Measurements from ENCODE around the gene NACA2.
"Not testable (repeated sequence)": the region's sequence is repeated elsewhere in the genome, so short reads cannot be mapped to it uniquely, and the experiment has no call there.

Gene NACA2

DNA sequence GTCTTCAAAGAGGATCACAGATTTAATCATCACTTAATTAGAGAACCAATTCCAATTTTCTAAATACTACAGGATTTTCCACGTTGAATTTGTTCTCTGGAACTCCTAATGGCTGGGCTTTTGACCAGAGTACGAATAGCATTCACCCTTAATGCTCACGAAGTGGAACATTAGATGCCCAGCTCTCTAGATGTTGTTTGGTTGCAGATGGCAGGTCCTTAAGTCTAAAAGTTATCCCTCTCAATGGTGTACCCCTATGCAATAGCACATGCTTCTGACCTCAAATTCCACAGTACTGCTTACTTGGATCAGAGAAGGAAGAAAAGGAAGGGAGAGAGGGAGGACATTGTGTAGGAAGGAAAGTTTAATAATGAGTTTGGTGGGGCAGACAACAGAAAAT is 8.6 kb upstream of the NACA2 start:
- no peak for DNase-seq

- no peak for DNase-seq
Measured at GRCh38 chr17:61598014-61598413, 7.0 kb upstream of the NACA2 start.

DNA sequence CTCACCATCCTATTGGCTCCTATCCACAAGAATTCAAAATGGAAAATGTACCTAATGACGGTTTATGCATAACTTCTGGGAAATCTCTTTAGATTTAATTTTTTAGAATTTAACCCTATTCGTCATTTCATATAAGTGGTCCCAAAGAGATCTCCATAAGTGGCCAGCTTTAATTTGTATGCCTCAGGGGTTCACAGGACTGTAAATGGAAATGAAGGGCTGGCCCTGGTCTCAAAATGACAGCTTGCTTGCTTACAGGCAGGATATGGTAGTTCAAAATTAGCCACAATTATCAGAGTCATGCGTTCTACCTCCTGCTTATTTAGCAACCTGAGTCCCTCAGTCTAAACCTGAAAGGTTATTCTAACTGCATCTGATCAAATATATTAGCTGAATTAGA is 6.6 kb upstream of the NACA2 start:
- no peak for DNase-seq

GRCh38 chr17:61595418-61596186 is 4.6 kb upstream of the NACA2 start:
- no peak for DNase-seq

- DNase-seq: no peak
Measured at GRCh38 chr17:61594294-61594825, 3.3 kb upstream of the NACA2 start.

DNA sequence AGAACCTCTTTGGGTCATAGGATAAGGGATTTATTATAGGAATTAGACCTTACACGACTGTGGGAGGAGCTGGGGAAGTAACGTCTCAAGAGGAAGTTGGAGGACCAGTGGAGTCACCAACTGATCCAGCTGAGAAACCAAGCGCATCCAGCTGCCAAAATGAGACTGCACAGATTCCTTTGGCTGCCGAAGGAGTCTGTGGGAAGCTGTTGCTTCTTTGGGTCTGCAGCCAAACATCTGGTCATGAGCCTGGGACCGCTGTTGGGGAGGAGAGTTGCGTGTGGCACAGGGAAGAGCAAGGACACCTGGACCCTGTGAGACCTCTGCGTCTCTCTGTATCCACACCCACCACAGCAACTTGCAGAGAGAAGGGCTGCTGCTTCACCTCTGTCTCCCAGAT is 2.4 kb upstream of the NACA2 start:
- no peak for DNase-seq

DNA sequence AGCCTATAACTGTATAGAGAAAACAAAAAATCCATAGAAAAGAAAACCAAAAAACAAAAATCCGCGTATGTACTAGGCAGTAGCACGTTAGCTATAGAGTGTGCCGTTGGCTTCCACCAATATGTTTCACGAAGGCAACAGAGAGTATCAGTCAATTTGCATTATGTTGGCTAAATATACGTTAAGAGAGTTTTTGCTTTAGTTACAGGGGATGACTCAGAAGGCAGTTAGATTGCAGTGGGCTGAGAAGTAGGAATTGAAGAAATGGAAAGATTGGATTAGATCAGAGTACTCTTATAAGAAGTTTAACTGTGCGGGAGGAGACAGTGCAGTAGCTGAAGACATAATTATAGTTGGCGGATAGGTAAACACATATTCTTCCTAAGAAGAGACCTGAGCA is 911 bp upstream of the NACA2 start:
- no peak for DNase-seq

DNA sequence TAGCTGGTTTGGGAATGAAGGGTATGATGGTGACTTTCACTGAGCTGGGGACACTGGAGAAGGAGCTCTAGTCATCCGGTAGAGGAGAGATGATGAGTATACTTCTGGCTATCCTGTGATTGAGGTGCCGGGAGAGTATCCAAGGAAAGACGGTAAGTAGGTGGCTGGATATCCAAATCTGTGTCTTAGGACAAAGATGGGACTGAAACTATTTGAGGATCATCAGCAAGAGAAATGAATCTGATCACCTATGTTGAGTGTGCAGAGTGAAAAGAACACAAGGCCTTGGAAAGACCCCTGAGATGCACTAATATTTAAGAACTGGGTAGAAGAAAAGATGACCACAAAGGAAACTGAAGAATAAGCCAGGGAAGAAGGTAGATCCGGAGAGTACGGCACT is 1.0 kb downstream of the NACA2 start:
- DNase-seq: no peak

DNA sequence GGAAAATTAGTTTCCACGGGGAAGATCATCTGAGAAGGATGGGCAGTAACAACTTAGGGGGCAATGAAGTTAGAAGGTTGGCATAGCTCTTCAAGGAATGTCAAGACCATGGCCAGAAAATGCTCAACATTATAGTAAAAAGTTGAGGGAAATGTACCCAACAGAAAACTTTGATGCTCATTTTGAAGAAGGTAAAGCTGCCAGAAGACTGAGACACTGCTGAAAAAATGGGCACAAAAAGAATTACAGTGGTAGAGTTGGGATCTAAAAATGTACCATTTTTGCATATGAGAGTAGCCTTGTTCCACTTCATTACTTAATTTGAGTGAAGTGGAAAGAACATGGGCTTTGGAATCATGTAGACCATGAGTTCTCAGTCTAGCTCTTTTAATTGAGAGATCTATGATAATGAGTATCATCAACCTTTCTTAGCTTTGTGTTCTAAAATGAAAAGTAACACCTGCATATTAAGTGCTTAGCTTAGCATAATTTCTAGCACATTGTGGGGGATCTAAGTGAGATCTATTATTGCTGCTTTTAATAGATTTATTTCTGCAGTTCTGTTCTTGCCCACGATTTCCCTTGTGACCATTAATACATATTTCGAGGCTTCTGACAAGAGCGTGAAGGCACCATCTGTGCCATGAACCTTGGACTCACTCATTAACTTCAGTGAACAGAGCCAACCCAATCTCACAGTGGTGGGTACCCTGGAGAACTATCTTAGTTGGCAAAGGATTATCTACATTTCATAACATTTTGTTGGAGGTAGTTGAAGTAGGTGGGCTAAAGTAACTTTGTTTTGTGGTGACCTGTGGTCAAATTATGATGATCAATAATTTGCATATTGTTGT is 3.0 kb downstream of the NACA2 start:
- DNase-seq: no peak

DNA sequence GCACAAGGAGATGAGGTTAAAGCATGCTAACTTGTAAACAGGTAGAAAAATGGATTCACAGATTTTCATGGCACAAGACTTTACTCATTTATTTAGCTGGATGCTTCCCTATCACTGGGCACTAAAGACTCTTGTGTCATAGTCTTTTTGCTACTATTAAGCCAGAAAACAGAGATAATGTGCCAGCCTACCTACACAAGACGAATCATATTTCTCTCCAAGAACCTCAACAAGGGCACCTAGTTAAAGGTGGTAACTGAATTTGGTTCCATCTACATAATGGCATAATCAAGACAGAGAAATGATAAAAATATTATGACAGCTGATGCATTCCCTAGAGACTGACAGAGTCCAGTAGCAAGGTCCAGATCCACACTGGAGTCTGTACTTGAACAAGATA is 3.8 kb downstream of the NACA2 start:
- DNase-seq: no peak

DNA sequence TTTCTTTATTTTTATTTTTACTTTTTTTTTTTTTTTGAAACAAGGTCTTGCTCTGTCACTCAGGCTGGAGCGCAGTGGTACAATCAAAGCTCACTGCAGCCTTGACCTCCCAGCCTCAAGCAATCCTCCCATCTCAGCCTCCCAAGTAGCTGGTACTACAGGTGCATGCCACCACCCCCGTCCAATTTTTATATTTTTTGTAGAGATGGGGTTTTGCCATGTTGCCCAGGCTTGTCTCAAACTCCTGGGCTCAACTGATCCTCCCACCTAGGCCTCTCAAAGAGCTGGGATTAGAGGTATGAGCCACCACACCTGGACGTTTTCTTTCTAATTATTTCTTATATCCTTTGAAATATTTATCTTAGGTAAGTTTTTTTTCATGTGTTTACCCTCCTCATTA is 4.4 kb downstream of the NACA2 start:
- not testable (repeated sequence) for DNase-seq

- no peak for DNase-seq
Measured at GRCh38 chr17:61586031-61586566, 4.9 kb downstream of the NACA2 start.

DNA sequence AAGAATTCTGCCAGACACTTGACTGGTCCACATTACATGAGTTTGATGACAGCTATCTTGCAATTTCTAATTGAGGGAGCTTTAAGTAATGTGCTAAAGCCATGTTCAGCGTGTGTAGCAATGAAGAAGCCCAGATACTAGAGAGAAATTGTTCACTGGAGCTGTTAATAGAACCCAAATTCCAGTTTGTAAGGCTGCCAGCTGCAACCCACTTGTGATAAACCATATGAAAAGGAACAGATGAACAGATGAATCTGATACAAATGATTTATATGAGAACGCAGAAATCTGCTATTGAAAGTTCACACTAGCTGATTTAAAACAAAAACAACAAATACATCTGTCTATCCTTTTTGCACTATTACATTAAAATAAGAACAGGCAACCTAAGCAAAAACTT is 6.2 kb downstream of the NACA2 start:
- no peak for DNase-seq

GRCh38 chr17:61584266-61584665 is 6.8 kb downstream of the NACA2 start:
- no peak for DNase-seq

GRCh38 chr17:61583660-61584264 is 7.3 kb downstream of the NACA2 start:
- DNase-seq: no peak

- no peak for DNase-seq
Measured at GRCh38 chr17:61583242-61583641, 7.8 kb downstream of the NACA2 start.

DNA sequence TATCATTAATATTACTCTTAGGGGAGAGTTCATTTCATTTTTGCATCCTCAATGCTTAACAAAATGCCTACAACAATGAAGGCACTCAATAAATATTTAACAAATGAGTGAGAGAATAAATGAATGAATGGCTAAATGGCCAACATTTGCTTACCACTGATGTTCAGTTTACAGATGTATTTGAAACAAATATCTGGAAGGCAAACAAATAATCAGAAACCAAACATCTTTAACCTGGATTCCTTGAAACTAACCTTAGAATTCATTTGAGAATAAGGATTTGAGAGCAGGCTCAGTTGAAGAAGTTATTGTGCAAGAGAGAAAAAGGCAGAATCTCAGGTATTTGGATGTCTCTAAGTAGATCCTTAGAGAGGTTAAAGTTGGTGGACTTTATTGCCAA is 8.4 kb downstream of the NACA2 start:
- no peak for DNase-seq

DNA sequence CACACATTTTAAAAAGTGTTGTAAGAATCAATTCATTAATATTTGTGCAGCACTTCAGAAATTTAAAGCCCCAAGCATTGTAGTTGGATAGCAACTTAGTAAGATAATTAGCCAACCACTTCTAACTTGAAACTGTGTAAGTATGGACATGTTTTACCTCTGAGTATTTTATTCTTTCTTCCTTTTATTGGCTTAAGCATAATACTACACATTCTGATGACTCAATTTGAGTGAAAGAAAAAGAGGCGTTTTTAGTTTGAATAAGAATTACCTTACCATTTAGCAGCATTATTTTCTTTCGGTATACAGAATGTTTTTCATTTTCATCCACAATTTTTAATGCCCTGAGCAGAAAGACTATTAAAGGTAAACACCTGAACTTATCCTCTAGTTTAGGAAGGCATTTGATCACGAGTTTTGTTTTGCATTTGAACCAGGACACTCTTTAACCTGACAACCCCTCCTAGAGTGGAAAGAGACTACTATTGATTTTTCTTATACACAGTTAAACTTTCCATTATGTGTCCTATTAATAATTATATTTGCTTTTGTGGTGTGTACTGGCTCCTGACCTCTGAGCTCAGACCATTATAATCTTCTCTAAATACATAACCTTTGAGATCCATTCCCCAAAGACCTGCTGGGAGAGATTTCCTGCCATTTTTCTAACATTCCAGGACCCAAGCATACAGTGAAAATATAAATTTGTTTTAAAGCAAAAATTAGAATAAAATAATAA is 9.2 kb downstream of the NACA2 start:
- no peak for DNase-seq

GRCh38 chr17:61580502-61580901 is 10.5 kb downstream of the NACA2 start:
- no peak for DNase-seq

DNA sequence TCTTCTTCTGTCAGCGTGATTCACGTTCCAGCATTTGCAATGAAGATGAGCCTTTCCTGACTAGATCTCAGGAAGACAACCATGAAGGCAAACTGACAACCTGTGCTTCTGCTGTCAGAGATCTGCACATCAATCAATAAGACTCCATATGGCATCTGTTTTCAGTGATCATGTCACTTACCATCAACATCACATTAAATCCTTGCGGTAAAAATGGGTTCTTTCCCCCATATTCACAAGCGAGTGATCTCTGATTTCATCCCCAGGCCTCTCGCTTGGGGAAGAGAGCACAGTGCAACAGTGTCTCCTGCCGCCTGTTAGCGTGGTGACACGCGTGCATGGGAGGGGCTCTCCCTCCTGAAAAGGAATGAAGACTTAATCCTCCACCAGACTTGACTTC is 11.1 kb downstream of the NACA2 start:
- DNase-seq: no peak

GRCh38 chr17:61579347-61579746 is 11.7 kb downstream of the NACA2 start:
- no peak for DNase-seq
